HEK293 (cell line): ENCODE data around the gene SSPN.
A peak's percentile ranks its signal among the peaks of the same experiment; 100 is the strongest.

Experiments
- CTCF ChIA-PET: fragments of 350-600 bp; formaldehyde crosslinking; extraction: SDS; loops from one replicate; lab custom pipeline; 2021; ENCODE audit warnings: antibody characterized with exemption; lab: Yijun Ruan, JAX
- POLR2A ChIA-PET: fragments of 300-600 bp; formaldehyde crosslinking; extraction: SDS; loops from one replicate; lab custom pipeline; 2020; ENCODE audit warnings: antibody characterized with exemption, inconsistent platforms; lab: Yijun Ruan, JAX
- H3K27ac ChIP-seq: fragments of 200-500 bp; sonication (Bioruptor generic); 2 replicates; pipeline ENCODE4 v1.5.1; 2014; ENCODE audit warnings: low read depth, low read length, control low read depth, inconsistent platforms; ENCODE audit errors: extremely low read depth
- H3K36me3 ChIP-seq, 2 experiments: fragments of 200-500 bp in 1 of 2; sonication (Bioruptor generic) in 1 of 2; 1 replicate in 1 of 2; 2 replicates in 1 of 2; pipeline ENCODE4 v1.5.1; 2014 to 2017; ENCODE audit warnings: inconsistent platforms in 2 of 2, low read length in 2 of 2; ENCODE audit not compliant: control insufficient read depth in 2 of 2, insufficient read depth in 1 of 2
- H3K4me1 ChIP-seq: fragments of 200-500 bp; sonication (Bioruptor generic); 2 replicates; pipeline ENCODE4 v1.5.1; 2014; ENCODE audit warnings: mild to moderate bottlenecking, low read length, inconsistent platforms; ENCODE audit not compliant: control insufficient read depth, insufficient read depth
- H3K4me3 ChIP-seq: 2 replicates; pipeline ENCODE4 v1.5.1; 2011; ENCODE audit warnings: low read depth, mild to moderate bottlenecking, control low read depth, low read length, moderate library complexity
- H3K9me3 ChIP-seq: fragments of 200-500 bp; sonication (Bioruptor generic); 2 replicates; pipeline ENCODE4 v1.5.1; 2014; ENCODE audit warnings: low read depth, low read length, inconsistent platforms; ENCODE audit not compliant: control insufficient read depth, insufficient read depth
- GLIS2 ChIP-seq: fragments of 450-650 bp; formaldehyde crosslinking; IDR thresholded peaks from 2 replicates; pipeline ENCODE4 v1.5.1; 2016; ENCODE audit warnings: missing biosample characterization, missing genetic modification characterization
- KLF10 ChIP-seq: fragments of 450-650 bp; IDR thresholded peaks from 2 replicates; pipeline ENCODE4 v1.5.1; 2018; ENCODE audit warnings: missing biosample characterization, mild to moderate bottlenecking, missing genetic modification characterization
- SCRT2 ChIP-seq: fragments of 450-650 bp; formaldehyde crosslinking; IDR thresholded peaks from 2 replicates; pipeline ENCODE4 v1.5.1; 2016; ENCODE audit warnings: missing biosample characterization, missing genetic modification characterization
- TRIM28 ChIP-seq: IDR thresholded peaks from 2 replicates; pipeline ENCODE4 v1.6.1; 2011; ENCODE audit warnings: low read length, control low read depth, borderline replicate concordance
- ZNF175 ChIP-seq: fragments of 450-650 bp; formaldehyde crosslinking; IDR thresholded peaks from 2 replicates; pipeline ENCODE4 v1.5.1; 2016; ENCODE audit warnings: missing biosample characterization, missing genetic modification characterization
- ZNF292 ChIP-seq: fragments of 450-650 bp; formaldehyde crosslinking; IDR thresholded peaks from 2 replicates; pipeline ENCODE4 v1.5.1; 2016; ENCODE audit warnings: low read depth, missing biosample characterization, missing genetic modification characterization, borderline replicate concordance
- ZNF514 ChIP-seq: fragments of 450-650 bp; formaldehyde crosslinking; IDR thresholded peaks from 2 replicates; pipeline ENCODE4 v1.5.1; 2016; ENCODE audit warnings: missing biosample characterization, missing genetic modification characterization
- ZNF792 ChIP-seq: fragments of 450-650 bp; formaldehyde crosslinking; IDR thresholded peaks from 2 replicates; pipeline ENCODE4 v1.5.1; 2016; ENCODE audit warnings: missing biosample characterization, missing genetic modification characterization
- ZNF830 ChIP-seq: fragments of 450-650 bp; IDR thresholded peaks from 2 replicates; pipeline ENCODE4 v1.5.0; 2018; ENCODE audit warnings: missing biosample characterization, missing genetic modification characterization, low read depth, mild to moderate bottlenecking, moderate library complexity
- TF ChIP-seq, protein P1 (sequence below): fragments of 450-650 bp; formaldehyde crosslinking; IDR thresholded peaks from 2 replicates; pipeline ENCODE4 v1.5.1; 2016; ENCODE audit warnings: missing biosample characterization, missing genetic modification characterization, borderline replicate concordance
- TF ChIP-seq, protein P2 (sequence below): fragments of 450-650 bp; formaldehyde crosslinking; IDR thresholded peaks from 2 replicates; pipeline ENCODE4 v1.5.1; 2017; ENCODE audit warnings: missing biosample characterization, missing genetic modification characterization
- TF ChIP-seq, protein P3 (sequence below): fragments of 450-650 bp; formaldehyde crosslinking; IDR thresholded peaks from 2 replicates; pipeline ENCODE4; 2016; ENCODE audit warnings: missing biosample characterization, missing genetic modification characterization
- TF ChIP-seq, protein P4 (sequence below): fragments of 450-650 bp; formaldehyde crosslinking; IDR thresholded peaks from 2 replicates; pipeline ENCODE4 v1.5.1; 2017; ENCODE audit warnings: missing biosample characterization, mild to moderate bottlenecking, missing genetic modification characterization, moderate library complexity

SSPN gene

DNA sequence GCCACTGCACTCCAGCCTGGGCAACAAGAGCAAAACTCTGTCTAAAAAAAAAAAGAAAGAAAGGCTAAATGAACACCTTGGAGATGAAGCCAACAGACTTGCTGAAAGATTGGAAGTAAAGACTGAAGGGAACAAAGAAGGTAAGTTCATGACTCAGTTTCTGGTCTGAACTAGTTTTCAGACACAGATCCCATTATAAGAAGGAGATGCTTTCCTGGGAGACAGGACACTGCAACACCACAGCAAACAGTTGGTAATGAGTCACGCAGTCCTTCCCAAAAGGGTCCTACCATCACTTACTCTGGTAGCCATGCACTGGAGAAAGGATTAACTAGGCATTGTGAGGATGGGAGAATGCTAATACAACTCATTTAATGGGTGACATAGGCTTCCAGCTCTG is 97.2 kb downstream of the SSPN start (continued):
- TF ChIP-seq, protein P1, sequence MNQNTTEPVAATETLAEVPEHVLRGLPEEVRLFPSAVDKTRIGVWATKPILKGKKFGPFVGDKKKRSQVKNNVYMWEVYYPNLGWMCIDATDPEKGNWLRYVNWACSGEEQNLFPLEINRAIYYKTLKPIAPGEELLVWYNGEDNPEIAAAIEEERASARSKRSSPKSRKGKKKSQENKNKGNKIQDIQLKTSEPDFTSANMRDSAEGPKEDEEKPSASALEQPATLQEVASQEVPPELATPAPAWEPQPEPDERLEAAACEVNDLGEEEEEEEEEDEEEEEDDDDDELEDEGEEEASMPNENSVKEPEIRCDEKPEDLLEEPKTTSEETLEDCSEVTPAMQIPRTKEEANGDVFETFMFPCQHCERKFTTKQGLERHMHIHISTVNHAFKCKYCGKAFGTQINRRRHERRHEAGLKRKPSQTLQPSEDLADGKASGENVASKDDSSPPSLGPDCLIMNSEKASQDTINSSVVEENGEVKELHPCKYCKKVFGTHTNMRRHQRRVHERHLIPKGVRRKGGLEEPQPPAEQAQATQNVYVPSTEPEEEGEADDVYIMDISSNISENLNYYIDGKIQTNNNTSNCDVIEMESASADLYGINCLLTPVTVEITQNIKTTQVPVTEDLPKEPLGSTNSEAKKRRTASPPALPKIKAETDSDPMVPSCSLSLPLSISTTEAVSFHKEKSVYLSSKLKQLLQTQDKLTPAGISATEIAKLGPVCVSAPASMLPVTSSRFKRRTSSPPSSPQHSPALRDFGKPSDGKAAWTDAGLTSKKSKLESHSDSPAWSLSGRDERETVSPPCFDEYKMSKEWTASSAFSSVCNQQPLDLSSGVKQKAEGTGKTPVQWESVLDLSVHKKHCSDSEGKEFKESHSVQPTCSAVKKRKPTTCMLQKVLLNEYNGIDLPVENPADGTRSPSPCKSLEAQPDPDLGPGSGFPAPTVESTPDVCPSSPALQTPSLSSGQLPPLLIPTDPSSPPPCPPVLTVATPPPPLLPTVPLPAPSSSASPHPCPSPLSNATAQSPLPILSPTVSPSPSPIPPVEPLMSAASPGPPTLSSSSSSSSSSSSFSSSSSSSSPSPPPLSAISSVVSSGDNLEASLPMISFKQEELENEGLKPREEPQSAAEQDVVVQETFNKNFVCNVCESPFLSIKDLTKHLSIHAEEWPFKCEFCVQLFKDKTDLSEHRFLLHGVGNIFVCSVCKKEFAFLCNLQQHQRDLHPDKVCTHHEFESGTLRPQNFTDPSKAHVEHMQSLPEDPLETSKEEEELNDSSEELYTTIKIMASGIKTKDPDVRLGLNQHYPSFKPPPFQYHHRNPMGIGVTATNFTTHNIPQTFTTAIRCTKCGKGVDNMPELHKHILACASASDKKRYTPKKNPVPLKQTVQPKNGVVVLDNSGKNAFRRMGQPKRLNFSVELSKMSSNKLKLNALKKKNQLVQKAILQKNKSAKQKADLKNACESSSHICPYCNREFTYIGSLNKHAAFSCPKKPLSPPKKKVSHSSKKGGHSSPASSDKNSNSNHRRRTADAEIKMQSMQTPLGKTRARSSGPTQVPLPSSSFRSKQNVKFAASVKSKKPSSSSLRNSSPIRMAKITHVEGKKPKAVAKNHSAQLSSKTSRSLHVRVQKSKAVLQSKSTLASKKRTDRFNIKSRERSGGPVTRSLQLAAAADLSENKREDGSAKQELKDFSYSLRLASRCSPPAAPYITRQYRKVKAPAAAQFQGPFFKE (tag by site-specific recombination), result no peak
- TF ChIP-seq, protein P2, sequence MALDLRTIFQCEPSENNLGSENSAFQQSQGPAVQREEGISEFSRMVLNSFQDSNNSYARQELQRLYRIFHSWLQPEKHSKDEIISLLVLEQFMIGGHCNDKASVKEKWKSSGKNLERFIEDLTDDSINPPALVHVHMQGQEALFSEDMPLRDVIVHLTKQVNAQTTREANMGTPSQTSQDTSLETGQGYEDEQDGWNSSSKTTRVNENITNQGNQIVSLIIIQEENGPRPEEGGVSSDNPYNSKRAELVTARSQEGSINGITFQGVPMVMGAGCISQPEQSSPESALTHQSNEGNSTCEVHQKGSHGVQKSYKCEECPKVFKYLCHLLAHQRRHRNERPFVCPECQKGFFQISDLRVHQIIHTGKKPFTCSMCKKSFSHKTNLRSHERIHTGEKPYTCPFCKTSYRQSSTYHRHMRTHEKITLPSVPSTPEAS (tag by site-specific recombination), result no peak
- TF ChIP-seq ZNF792 (tag by site-specific recombination) (no peak), ZNF830 (tag by site-specific recombination) (no peak), ZNF514 (tag by site-specific recombination) (no peak), ZNF175 (tag by site-specific recombination) (no peak)
- TF ChIP-seq, protein P3, sequence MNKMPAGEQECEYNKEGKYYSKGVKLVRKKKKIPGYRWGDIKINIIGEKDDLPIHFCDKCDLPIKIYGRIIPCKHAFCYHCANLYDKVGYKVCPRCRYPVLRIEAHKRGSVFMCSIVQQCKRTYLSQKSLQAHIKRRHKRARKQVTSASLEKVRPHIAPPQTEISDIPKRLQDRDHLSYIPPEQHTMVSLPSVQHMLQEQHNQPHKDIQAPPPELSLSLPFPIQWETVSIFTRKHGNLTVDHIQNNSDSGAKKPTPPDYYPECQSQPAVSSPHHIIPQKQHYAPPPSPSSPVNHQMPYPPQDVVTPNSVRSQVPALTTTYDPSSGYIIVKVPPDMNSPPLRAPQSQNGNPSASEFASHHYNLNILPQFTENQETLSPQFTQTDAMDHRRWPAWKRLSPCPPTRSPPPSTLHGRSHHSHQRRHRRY (tag by site-specific recombination), result no peak

DNA sequence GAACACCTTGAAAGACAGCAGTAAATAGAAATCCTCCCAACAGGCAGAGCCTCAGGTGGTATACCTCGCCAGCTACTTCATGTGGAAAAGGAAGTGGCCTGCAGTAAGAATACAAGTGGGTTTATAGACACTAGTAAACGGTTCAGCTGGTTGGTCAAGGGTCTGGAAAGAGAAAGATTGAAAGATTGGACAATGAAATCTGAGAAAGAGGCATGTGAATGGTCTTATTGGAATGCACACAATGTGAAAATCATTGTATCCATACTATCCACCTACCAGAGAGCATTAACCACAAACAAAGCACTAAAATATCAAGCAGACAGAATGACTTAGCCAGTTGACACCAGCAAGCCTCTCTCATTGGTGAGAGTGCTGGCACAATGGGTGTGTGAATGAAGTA is 98.2 kb downstream of the SSPN start:
- Histone ChIP-seq H3K27ac (no peak overlapping the region), H3K4me3 (no peak overlapping the region), H3K9me3 (no peaks in the 10 kb centered on the region), H3K36me3 (no peaks in the 10 kb centered on the region), H3K4me1 (no peaks in the 10 kb centered on the region)
- TF ChIP-seq SCRT2 (tag by site-specific recombination) (0 out of 2 replicates have a peak, but pooled peaks have one; percentile 5), TRIM28 (no peak)
- ChIA-PET CTCF (interaction anchor here (0.8 to 0.9 kb wide), 2 partner anchors 137 to 215 kb away, joined by 3 to 4 read pairs; no protein-coding TSS in a partner anchor), POLR2A (interaction anchor here (0.7 kb wide), 1 partner anchor 499 kb away, joined by 5 read pairs; no protein-coding TSS in a partner anchor)

DNA sequence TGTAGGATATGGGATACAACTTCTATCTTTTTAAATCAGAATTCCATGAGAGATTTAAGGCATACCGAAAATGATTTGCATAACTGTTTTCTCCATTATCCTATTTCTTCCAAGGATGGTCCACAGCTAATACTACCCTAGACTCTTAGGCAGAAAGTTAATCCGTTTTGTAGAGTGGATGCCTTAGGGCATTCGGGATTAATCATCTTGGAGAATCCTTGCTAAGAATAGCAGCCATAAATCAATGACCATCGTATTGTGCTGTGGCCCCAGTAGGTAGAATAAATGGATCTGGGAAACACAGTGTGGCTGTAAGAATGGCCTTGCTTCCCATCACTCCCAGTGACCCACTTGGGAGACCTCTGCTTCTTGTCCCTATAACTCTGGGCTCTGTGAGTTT is 99.6 kb downstream of the SSPN start:
- Histone ChIP-seq H3K27ac (no peak overlapping the region), H3K36me3 (no peaks in the 10 kb centered on the region), H3K4me1 (peaks cover 2% of the 10 kb centered on the region; the same call in 1 of the 2 replicates), H3K4me3 (no peak overlapping the region), H3K9me3 (no peaks in the 10 kb centered on the region)
- CTCF ChIA-PET, result interaction anchor here (0.6 kb wide), 1 partner anchor 232 kb away, joined by 3 read pairs; no protein-coding TSS in a partner anchor
- POLR2A ChIA-PET, result no interaction called here
- TF ChIP-seq, protein P2 (tag by site-specific recombination), result no peak
- TF ChIP-seq, protein P4, sequence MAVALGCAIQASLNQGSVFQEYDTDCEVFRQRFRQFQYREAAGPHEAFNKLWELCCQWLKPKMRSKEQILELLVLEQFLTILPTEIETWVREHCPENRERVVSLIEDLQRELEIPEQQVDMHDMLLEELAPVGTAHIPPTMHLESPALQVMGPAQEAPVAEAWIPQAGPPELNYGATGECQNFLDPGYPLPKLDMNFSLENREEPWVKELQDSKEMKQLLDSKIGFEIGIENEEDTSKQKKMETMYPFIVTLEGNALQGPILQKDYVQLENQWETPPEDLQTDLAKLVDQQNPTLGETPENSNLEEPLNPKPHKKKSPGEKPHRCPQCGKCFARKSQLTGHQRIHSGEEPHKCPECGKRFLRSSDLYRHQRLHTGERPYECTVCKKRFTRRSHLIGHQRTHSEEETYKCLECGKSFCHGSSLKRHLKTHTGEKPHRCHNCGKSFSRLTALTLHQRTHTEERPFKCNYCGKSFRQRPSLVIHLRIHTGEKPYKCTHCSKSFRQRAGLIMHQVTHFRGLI (tag by site-specific recombination), result no peak
- TF ChIP-seq ZNF292 (tag by site-specific recombination), result no peak
- TF ChIP-seq GLIS2 (tag by site-specific recombination), result no peak
- no peak for TF ChIP-seq KLF10 (tag by site-specific recombination)
